Naive B cell (primary cell): ENCODE data around the gene SLC24A2. TPM values are rescaled to one million over a fixed set of nuclear protein-coding genes. Genes with fewer than 3 reads are reported as not detected.

Source experiments
- ATAC-seq, 2 donors: fragments of 150-1000 bp; cut with Tn5 transposase; 2 replicates each; pipeline ENCODE4 v1.10.0; 2021; ENCODE audit warnings: low read depth in 2 of 2, mild to moderate bottlenecking in 2 of 2, moderate library complexity in 2 of 2
- DNase-seq: peaks from one replicate; pipeline ENCODE4 v3.0.0; 2022
- H3K27ac Mint-ChIP-seq, 6 donors: one replicate each; pipeline ENCODE4 v1.8.0; 2020 to 2022; ENCODE audit warnings: mild to moderate bottlenecking in 6 of 6, mixed read lengths in 6 of 6, moderate library complexity in 5 of 6, inconsistent platforms in 2 of 6
- H3K27me3 Mint-ChIP-seq, 3 donors: one replicate each; pipeline ENCODE4 v1.8.0; 2021 to 2022; ENCODE audit warnings: mixed read lengths in 3 of 3, mild to moderate bottlenecking in 1 of 3
- H3K36me3 Mint-ChIP-seq, 2 donors: one replicate each; pipeline ENCODE4 v1.8.0; 2020 to 2022; ENCODE audit warnings: mixed read lengths in 2 of 2, inconsistent platforms in 1 of 2, mild to moderate bottlenecking in 1 of 2
- H3K4me1 Mint-ChIP-seq, 3 donors: one replicate each; pipeline ENCODE4 v1.8.0; 2020 to 2022; ENCODE audit warnings: mixed read lengths in 3 of 3, inconsistent platforms in 1 of 3, mild to moderate bottlenecking in 1 of 3, moderate library complexity in 1 of 3
- H3K4me3 Mint-ChIP-seq, 8 donors: one replicate each; pipeline ENCODE4 v1.8.0; 2020 to 2022; ENCODE audit warnings: mild to moderate bottlenecking in 8 of 8, mixed read lengths in 8 of 8, moderate library complexity in 8 of 8, inconsistent platforms in 2 of 8
- H3K9me3 Mint-ChIP-seq, 7 donors: one replicate each; pipeline ENCODE4 v1.8.0; 2020 to 2022; ENCODE audit warnings: mixed read lengths in 7 of 7, mild to moderate bottlenecking in 5 of 7, inconsistent platforms in 2 of 7, moderate library complexity in 1 of 7
- polyA plus RNA-seq, 6 donors: library from polyadenylated mRNA; unstranded; fragments of 300-500 nt; fragmentation: Illumina TruSeq; gene quantifications; one replicate each; pipeline ENCODE4 v1.2.3, GENCODE V29; 2021; ENCODE audit warnings: low read depth in 6 of 6

Gene SLC24A2
- polyA plus RNA-seq, 6 donors from 2014 or later = not detected

GRCh38 chr9:19741178-19741577 lies 47.7 kb downstream of the SLC24A2 start:
- H3K27ac Mint-ChIP-seq = no peak overlapping the region
- no peaks in the 10 kb centered on the region for H3K4me1 Mint-ChIP-seq
- peaks cover 0 to 2% (median 0%) of the 10 kb centered on the region in 7 donors for H3K9me3 Mint-ChIP-seq
- H3K36me3 Mint-ChIP-seq = no peaks in the 10 kb centered on the region
- ATAC-seq (no peak), DNase-seq (no peak)
- no peak overlapping the region for H3K4me3 Mint-ChIP-seq
- peaks cover 0 to 11% (median 0%) of the 10 kb centered on the region in 3 donors for H3K27me3 Mint-ChIP-seq
